ENCODE measurements around the gene PLEKHN1.
"Not testable (repeated sequence)": the region's sequence is repeated elsewhere in the genome, so short reads cannot be mapped to it uniquely, and the experiment has no call there.

Gene PLEKHN1

GRCh38 chr1:1006305-1007159 lies 40.2 kb downstream of the PLEKHN1 start:
- no peak for ATAC-seq

GRCh38 chr1:1010131-1010530 lies 43.8 kb downstream of the PLEKHN1 start:
- not testable (repeated sequence) for ATAC-seq, DNase-seq

More at GRCh38 chr1:1006305-1007159, 40.2 kb downstream of the PLEKHN1 start:
- DNase-seq = no peak

- ATAC-seq (no peak), DNase-seq (no peak)
Measured at GRCh38 chr1:1011396-1011949, 45.2 kb downstream of the PLEKHN1 start.

- not testable (repeated sequence) for DNase-seq, ATAC-seq
Measured at GRCh38 chr1:1012736-1013104, 46.4 kb downstream of the PLEKHN1 start.

- ATAC-seq (peak; percentile 95), DNase-seq (peak; percentile 90)
Measured at GRCh38 chr1:1013105-1013921, 47.0 kb downstream of the PLEKHN1 start, which contains the start of gene ISG15. TSS of gene ISG15 (plus strand) at chr1:1013497. CDS start at chr1:1013574, 77 bp downstream.

- ATAC-seq (peak; percentile 5), DNase-seq (peak; percentile 48)
Measured at GRCh38 chr1:1013922-1014648, 47.8 kb downstream of the PLEKHN1 start.

GRCh38 chr1:1014799-1015681 lies 48.8 kb downstream of the PLEKHN1 start:
- DNase-seq (peak; percentile 55), ATAC-seq (no peak)

GRCh38 chr1:1017397-1018320 lies 51.4 kb downstream of the PLEKHN1 start:
- not testable (repeated sequence) for ATAC-seq, DNase-seq

- ATAC-seq, DNase-seq: not testable (repeated sequence)
Measured at GRCh38 chr1:1018321-1018685, 52.0 kb downstream of the PLEKHN1 start.

GRCh38 chr1:1019122-1019999 lies 53.1 kb downstream of the PLEKHN1 start:
- DNase-seq (peak; percentile 88), ATAC-seq (peak; percentile 71)

GRCh38 chr1:1020000-1020404 lies 53.7 kb downstream of the PLEKHN1 start, which contains the start of gene AGRN:
TSS of gene AGRN (plus strand) at chr1:1020120. CDS start at chr1:1020173, 53 bp downstream.
- DNase-seq (peak; percentile 42), ATAC-seq (peak; percentile 24)

- no peak for ATAC-seq
- DNase-seq = peak; percentile 55
Measured at GRCh38 chr1:1020415-1021009, 54.2 kb downstream of the PLEKHN1 start.

GRCh38 chr1:1021010-1021919 lies 55.0 kb downstream of the PLEKHN1 start:
- DNase-seq (no peak), ATAC-seq (no peak)

GRCh38 chr1:1021920-1022259 lies 55.6 kb downstream of the PLEKHN1 start:
- DNase-seq (no peak), ATAC-seq (no peak)

GRCh38 chr1:1022302-1023009 lies 56.2 kb downstream of the PLEKHN1 start:
- ATAC-seq = no peak
- DNase-seq = no peak

GRCh38 chr1:1023700-1024099 lies 57.4 kb downstream of the PLEKHN1 start:
- DNase-seq = no peak
- no peak for ATAC-seq

Measured in stimulated activated naive CD8-positive, alpha-beta T cell treated with anti-CD3 and anti-CD28 coated beads, Interleukin-15, Interleukin-2, amounts not matched to agents 100 U/mL and 50 U/mL, for 24 hours (primary cell).